Posterior vena cava (tissue), 2 donors: ENCODE data around the gene MOB1B. TPM values are rescaled to one million over a fixed set of nuclear protein-coding genes. Genes with fewer than 3 reads are reported as not detected.

Source experiments
- total RNA-seq, 2 donors: library from RNA; stranded (reverse); fragmentation: NEBNext Ultra II Directional; extraction: Animal tissue kit (Norgen Biotek cat#: 25700); gene quantifications; one replicate each; pipeline ENCODE4 v1.2.1, GENCODE V29; 2021
- donor health status: DM: yes; HTN: yes; CAD: no.
- donor health status: DM: yes; HTN: yes; CAD: no.

MOB1B gene
- total RNA-seq, 2 donors from 2014 or later = 21.8 to 29.1 TPM

Other genes starting within 250 kb of the MOB1B start
- gene JCHAIN, start 235.9 kb upstream of the MOB1B start, total RNA-seq = 10 to 100 TPM in 1 of 2 donors, 1 to 10 TPM in 1; 8.8 to 12.8 TPM
- 10 to 100 TPM; 22.0 to 23.2 TPM for gene UTP3, start 213.8 kb upstream of the MOB1B start, total RNA-seq
- 10 to 100 TPM; 58.5 to 62.3 TPM for gene RUFY3, start 180.4 kb upstream of the MOB1B start, total RNA-seq
- 10 to 100 TPM; 43.5 to 44.0 TPM for gene GRSF1, start 62.5 kb upstream of the MOB1B start, total RNA-seq
- 10 to 100 TPM; 12.8 to 13.2 TPM for gene DCK, start 91.3 kb downstream of the MOB1B start, total RNA-seq